Activated gamma-delta T cell (primary cell): ENCODE results near the gene CAMK2N2.

Source experiments
- DNase-seq: peaks from one replicate; lab custom pipeline; 2025; lab: John Stamatoyannopoulos, UW

Gene CAMK2N2

GRCh38 chr3:184222521-184222920, 38.8 kb downstream of the CAMK2N2 start:
- DNase-seq, result no peak

DNA sequence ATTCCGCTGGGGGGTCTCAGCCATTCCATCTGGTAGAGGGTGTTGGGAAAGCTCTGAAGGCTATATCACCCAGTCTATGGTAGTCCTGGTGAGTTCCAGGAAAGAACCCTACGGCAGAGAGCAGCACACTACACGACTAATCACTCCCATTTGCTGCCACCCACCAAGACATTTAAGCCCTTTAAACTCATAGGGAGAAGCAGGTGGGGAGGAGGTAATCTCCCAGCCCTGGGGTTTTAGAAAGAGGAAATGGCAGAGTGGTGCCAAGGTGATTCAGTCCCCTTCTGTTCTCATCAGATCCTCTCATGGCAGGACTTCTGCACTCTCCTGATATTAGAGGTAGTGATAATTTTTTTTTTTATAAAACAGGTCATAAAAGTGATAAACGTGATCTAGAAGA, 42.5 kb downstream of the CAMK2N2 start:
- DNase-seq, result no peak

DNA sequence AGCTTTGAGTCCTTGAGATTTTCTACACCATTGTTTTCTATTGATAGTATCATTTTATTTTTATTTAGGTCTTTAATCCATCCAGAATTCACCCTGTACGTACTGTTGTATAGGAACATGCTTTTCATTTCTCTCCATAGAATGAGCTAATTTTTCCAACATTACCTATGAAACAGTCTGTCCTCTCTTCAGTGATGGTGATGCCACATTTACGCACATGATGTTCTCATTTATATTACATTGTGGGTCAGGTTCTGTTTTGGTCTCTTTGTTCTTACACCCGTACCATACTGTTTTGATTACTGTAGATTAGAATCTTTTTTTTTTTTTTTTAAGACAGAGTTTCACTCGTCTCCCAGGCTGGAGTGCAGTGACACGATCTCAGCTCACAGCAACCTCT, 49.6 kb downstream of the CAMK2N2 start:
- DNase-seq, result no peak

- no peak for DNase-seq
Measured at GRCh38 chr3:184211297-184211696, 50.1 kb downstream of the CAMK2N2 start.
